HG03342 (cell line): Measurements from ENCODE around the gene CCDC102A.

Experiments used
- ATAC-seq: cut with Tn5 transposase; IDR thresholded peaks from one replicate; pipeline ENCODE4 v1.9.1; 2021; ENCODE audit warnings: mild to moderate bottlenecking, moderate library complexity; ENCODE audit not compliant: unreplicated experiment

Gene CCDC102A

DNA sequence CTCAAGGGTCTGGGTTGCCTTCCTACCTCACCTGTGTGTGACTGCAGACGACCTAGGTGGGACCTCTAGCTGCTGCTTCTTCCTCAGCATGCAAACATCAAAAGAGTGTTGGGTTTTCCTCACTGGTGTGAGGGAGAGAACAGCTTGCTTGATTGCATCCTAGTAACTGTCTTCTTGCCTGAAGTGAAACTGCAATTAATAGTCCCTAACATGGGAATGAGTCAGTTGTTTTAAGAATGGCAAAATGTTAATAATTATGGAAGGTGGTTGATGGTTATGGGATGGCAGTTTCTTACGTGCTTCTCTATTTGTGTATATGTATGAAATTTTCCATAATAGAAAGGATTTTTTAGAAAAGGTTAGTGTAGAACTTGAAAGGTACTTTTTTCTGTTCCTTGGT lies 68.0 kb downstream of the CCDC102A start:
- no peak for ATAC-seq

DNA sequence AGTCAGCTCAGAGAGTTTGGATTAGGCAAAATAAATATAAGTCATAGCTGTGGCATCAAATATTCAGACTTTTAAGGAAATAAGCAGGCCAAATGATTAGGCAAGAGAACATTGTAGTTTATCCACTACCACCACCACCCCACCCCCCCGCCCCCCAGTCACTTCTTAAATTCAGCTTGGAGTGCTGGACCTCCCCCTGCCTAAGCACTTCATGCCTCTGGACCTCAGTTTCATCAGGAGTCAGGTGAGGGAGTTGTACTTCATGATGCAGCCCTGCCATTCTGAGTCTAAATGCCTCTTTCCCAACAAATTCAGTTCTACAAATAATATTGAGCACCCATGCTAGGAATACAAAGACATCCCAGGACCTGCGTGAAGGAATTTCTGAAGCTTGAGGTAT lies 71.8 kb downstream of the CCDC102A start:
- no peak for ATAC-seq

DNA sequence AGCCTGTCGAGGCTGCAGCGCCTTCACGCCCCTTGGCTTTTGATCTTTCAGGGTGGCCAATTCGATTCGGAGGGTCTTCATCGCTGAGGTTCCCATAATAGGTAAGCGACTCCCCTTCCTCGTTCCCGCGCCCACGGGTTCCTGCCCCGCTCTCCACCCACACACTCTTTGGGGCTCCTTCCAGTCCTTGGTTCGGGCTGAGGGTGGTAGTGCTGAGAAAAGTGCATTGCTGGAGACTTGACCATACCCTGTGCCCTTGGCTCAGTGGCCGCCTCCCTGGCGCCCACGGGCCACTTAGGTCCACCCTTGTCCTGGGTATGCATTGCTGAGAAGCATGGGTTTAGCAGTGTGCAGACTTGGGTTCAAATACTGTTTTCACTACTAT lies 73.4 kb downstream of the CCDC102A start:
- ATAC-seq = peak; percentile 3

- ATAC-seq = peak; percentile 90
Measured at GRCh38 chr16:57462209-57462977, 74.0 kb downstream of the CCDC102A start, which contains the start of gene POLR2C. POLR2C (plus strand) TSS chr16:57462679; CDS start chr16:57462725, 46 bp downstream.
